ENCODE measurements around the gene LRRC73. TPM values are rescaled to one million over a fixed set of nuclear protein-coding genes. Genes with fewer than 3 reads are reported as not detected.

Gene LRRC73
- total RNA-seq, 1 donor from 2014 or later, result 1.6 TPM

GRCh38 chr6:43494321-43494720 lies 15.8 kb downstream of the LRRC73 start:
- H3K9me3 ChIP-seq (replicated peaks), result no peaks in the 10 kb centered on the region
- no peak overlapping the region for H3K4me3 ChIP-seq
- H3K4me1 ChIP-seq, result no peaks in the 10 kb centered on the region
- H3K27me3 ChIP-seq (ENCODE audit: low read depth), result no peaks in the 10 kb centered on the region
- no peak for DNase-seq
- peaks cover 18% of the 10 kb centered on the region for H3K36me3 ChIP-seq
- no peak for TF ChIP-seq CTCF (IDR thresholded peaks at IDR 0.05; ENCODE audit: borderline replicate concordance)
- H3K27ac ChIP-seq (replicated peaks), result peak overlapping the region; percentile 84
- intact Hi-C loops (cut with micrococcal nuclease), result loop anchor here (5.0 to 10.0 kb wide), 2 partner anchors 42 to 110 kb away; no protein-coding TSS in a partner anchor

- no peak for TF ChIP-seq CTCF (IDR thresholded peaks at IDR 0.05; ENCODE audit: borderline replicate concordance)
- H3K27me3 ChIP-seq (ENCODE audit: low read depth), result no peaks in the 10 kb centered on the region
- no peak for DNase-seq
- intact Hi-C loops (cut with micrococcal nuclease), result loop anchor here (5.0 to 10.0 kb wide), 2 partner anchors 42 to 109 kb away; no protein-coding TSS in a partner anchor
- no peak overlapping the region for H3K4me3 ChIP-seq
- H3K36me3 ChIP-seq, result peaks cover 13% of the 10 kb centered on the region
- H3K27ac ChIP-seq (replicated peaks), result peak overlapping the region; percentile 84
- no peaks in the 10 kb centered on the region for H3K4me1 ChIP-seq
- no peaks in the 10 kb centered on the region for H3K9me3 ChIP-seq (replicated peaks)
Observed at GRCh38 chr6:43493833-43494232, 16.3 kb downstream of the LRRC73 start.

GRCh38 chr6:43493230-43493629 lies 16.9 kb downstream of the LRRC73 start:
- H3K27ac ChIP-seq (replicated peaks), result peak overlapping the region; percentile 84
- no peaks in the 10 kb centered on the region for H3K9me3 ChIP-seq (replicated peaks)
- peaks cover 7% of the 10 kb centered on the region for H3K36me3 ChIP-seq
- no peaks in the 10 kb centered on the region for H3K4me1 ChIP-seq
- intact Hi-C loops (cut with micrococcal nuclease), result loop anchor here (5.0 to 10.0 kb wide), 2 partner anchors 41 to 108 kb away; no protein-coding TSS in a partner anchor
- no peak overlapping the region for H3K4me3 ChIP-seq
- H3K27me3 ChIP-seq (ENCODE audit: low read depth), result no peaks in the 10 kb centered on the region
- no peak for TF ChIP-seq CTCF (IDR thresholded peaks at IDR 0.05; ENCODE audit: borderline replicate concordance)
- DNase-seq, result no peak

- H3K4me1 ChIP-seq, result no peaks in the 10 kb centered on the region
- H3K4me3 ChIP-seq, result peak overlapping the region; percentile 32
- H3K9me3 ChIP-seq (replicated peaks), result no peaks in the 10 kb centered on the region
- TF ChIP-seq CTCF (IDR thresholded peaks at IDR 0.05; ENCODE audit: borderline replicate concordance), result no peak
- intact Hi-C loops (cut with micrococcal nuclease), result loop anchor here (5.0 to 10.0 kb wide), 2 partner anchors 40 to 108 kb away; no protein-coding TSS in a partner anchor
- DNase-seq, result no peak
- peaks cover 2% of the 10 kb centered on the region for H3K36me3 ChIP-seq
- no peaks in the 10 kb centered on the region for H3K27me3 ChIP-seq (ENCODE audit: low read depth)
- H3K27ac ChIP-seq (replicated peaks), result peak overlapping the region; percentile 84
Observed at GRCh38 chr6:43492673-43493072, 17.5 kb downstream of the LRRC73 start.

- no peak for TF ChIP-seq CTCF (IDR thresholded peaks at IDR 0.05; ENCODE audit: borderline replicate concordance)
- Histone ChIP-seq H3K27ac (replicated peaks) (peak overlapping the region; percentile 84), H3K27me3 (ENCODE audit: low read depth) (no peaks in the 10 kb centered on the region), H3K4me1 (no peaks in the 10 kb centered on the region), H3K9me3 (replicated peaks) (no peaks in the 10 kb centered on the region), H3K4me3 (peak overlapping the region; percentile 32), H3K36me3 (no peaks in the 10 kb centered on the region)
- peak; percentile 88 for DNase-seq
- intact Hi-C loops (cut with micrococcal nuclease), result loop anchor here (5.0 to 10.0 kb wide), 2 partner anchors 40 to 107 kb away; no protein-coding TSS in a partner anchor
Observed at GRCh38 chr6:43491750-43492661, 18.1 kb downstream of the LRRC73 start.

Measured in left ventricle myocardium inferior (tissue), 1 donor.